Immature natural killer cell (primary cell): ENCODE results near the gene TEX53. TPM values are rescaled to one million over a fixed set of nuclear protein-coding genes. Genes with fewer than 3 reads are reported as not detected.

Experiments
- DNase-seq, 3 donors: peaks; one replicate each; pipeline ENCODE4 v3.0.0; 2022; ENCODE audit warnings: mixed read lengths in 1 of 3
- H3K27ac Mint-ChIP-seq, 6 donors: one replicate each; pipeline ENCODE4 v1.8.0; 2020; ENCODE audit warnings: mixed read lengths in 6 of 6, mild to moderate bottlenecking in 5 of 6, inconsistent platforms in 4 of 6, moderate library complexity in 3 of 6
- H3K27me3 Mint-ChIP-seq, 3 donors: one replicate each; pipeline ENCODE4 v1.8.0; 2020 to 2021; ENCODE audit warnings: low read depth in 3 of 3, mild to moderate bottlenecking in 3 of 3, mixed read lengths in 3 of 3, moderate library complexity in 3 of 3, inconsistent platforms in 1 of 3
- H3K36me3 Mint-ChIP-seq, 3 donors: one replicate each; pipeline ENCODE4 v1.8.0; 2020; ENCODE audit warnings: mixed read lengths in 3 of 3, inconsistent platforms in 2 of 3, mild to moderate bottlenecking in 2 of 3
- H3K4me1 Mint-ChIP-seq, 2 donors: one replicate each; pipeline ENCODE4 v1.8.0; 2020; ENCODE audit warnings: inconsistent platforms in 2 of 2, mild to moderate bottlenecking in 2 of 2, mixed read lengths in 2 of 2, moderate library complexity in 1 of 2
- H3K4me3 Mint-ChIP-seq, 5 donors: one replicate each; pipeline ENCODE4 v1.8.0; 2020; ENCODE audit warnings: mild to moderate bottlenecking in 5 of 5, mixed read lengths in 5 of 5, inconsistent platforms in 3 of 5, moderate library complexity in 3 of 5
- H3K9me3 Mint-ChIP-seq, 6 donors: one replicate each; pipeline ENCODE4 v1.8.0; 2020; ENCODE audit warnings: mild to moderate bottlenecking in 6 of 6, mixed read lengths in 6 of 6, inconsistent platforms in 4 of 6, moderate library complexity in 3 of 6
- polyA plus RNA-seq, 3 donors: library from polyadenylated mRNA; unstranded; fragments of 300-500 nt; fragmentation: Illumina TruSeq; gene quantifications; one replicate each; pipeline ENCODE4 v1.2.3, GENCODE V29; 2021

The TEX53 gene
- polyA plus RNA-seq, 3 donors from 2014 or later = not detected

GRCh38 chr9:114643001-114643400 lies 14.6 kb downstream of the TEX53 start:
- H3K36me3 Mint-ChIP-seq = peaks cover 19 to 50% (median 26%) of the 10 kb centered on the region in 3 donors
- no peaks in the 10 kb centered on the region for H3K4me1 Mint-ChIP-seq
- peaks cover 0 to 2% (median 0%) of the 10 kb centered on the region in 3 donors for H3K27me3 Mint-ChIP-seq
- no peak overlapping the region for H3K27ac Mint-ChIP-seq
- no peak for DNase-seq
- no peaks in the 10 kb centered on the region for H3K9me3 Mint-ChIP-seq
- H3K4me3 Mint-ChIP-seq = no peak overlapping the region

GRCh38 chr9:114641967-114642366 lies 15.6 kb downstream of the TEX53 start:
- no peak overlapping the region for H3K4me3 Mint-ChIP-seq
- H3K27ac Mint-ChIP-seq = no peak overlapping the region
- H3K4me1 Mint-ChIP-seq = no peaks in the 10 kb centered on the region
- H3K9me3 Mint-ChIP-seq = no peaks in the 10 kb centered on the region
- H3K27me3 Mint-ChIP-seq = peaks cover 0 to 2% (median 0%) of the 10 kb centered on the region in 3 donors
- peaks cover 14 to 46% (median 23%) of the 10 kb centered on the region in 3 donors for H3K36me3 Mint-ChIP-seq
- DNase-seq = no peak

- Mint-ChIP-seq H3K27me3 (no peaks in the 10 kb centered on the region), H3K4me3 (no peak overlapping the region), H3K9me3 (no peaks in the 10 kb centered on the region), H3K27ac (no peak overlapping the region), H3K36me3 (peaks cover 8 to 34% (median 16%) of the 10 kb centered on the region in 3 donors), H3K4me1 (no peaks in the 10 kb centered on the region)
- no peak for DNase-seq
Observed at GRCh38 chr9:114638404-114638803, 19.2 kb downstream of the TEX53 start.

GRCh38 chr9:114634387-114634786 lies 23.2 kb downstream of the TEX53 start:
- DNase-seq = no peak
- H3K27ac Mint-ChIP-seq = no peak overlapping the region
- no peak overlapping the region for H3K4me3 Mint-ChIP-seq
- no peaks in the 10 kb centered on the region for H3K4me1 Mint-ChIP-seq
- no peaks in the 10 kb centered on the region for H3K9me3 Mint-ChIP-seq
- H3K36me3 Mint-ChIP-seq = peaks cover 17 to 43% (median 18%) of the 10 kb centered on the region in 3 donors
- H3K27me3 Mint-ChIP-seq = peaks cover 0 to 5% (median 0%) of the 10 kb centered on the region in 3 donors

GRCh38 chr9:114633438-114634089 lies 24.0 kb downstream of the TEX53 start:
- H3K9me3 Mint-ChIP-seq = no peaks in the 10 kb centered on the region
- peaks cover 17 to 44% (median 21%) of the 10 kb centered on the region in 3 donors for H3K36me3 Mint-ChIP-seq
- H3K27ac Mint-ChIP-seq = no peak overlapping the region

GRCh38 chr9:114631166-114631565 lies 26.4 kb downstream of the TEX53 start:
- Mint-ChIP-seq H3K27ac (peak overlapping the region in 1 of 6 donors; percentile 32), H3K36me3 (peaks cover 23 to 56% (median 27%) of the 10 kb centered on the region in 3 donors), H3K27me3 (peaks cover 0 to 5% (median 0%) of the 10 kb centered on the region in 3 donors), H3K4me1 (no peaks in the 10 kb centered on the region), H3K4me3 (no peak overlapping the region), H3K9me3 (no peaks in the 10 kb centered on the region)
- no peak for DNase-seq

More at GRCh38 chr9:114633438-114634089, 24.0 kb downstream of the TEX53 start:
- no peak overlapping the region for H3K4me3 Mint-ChIP-seq
- peaks cover 0 to 5% (median 0%) of the 10 kb centered on the region in 3 donors for H3K27me3 Mint-ChIP-seq
- H3K4me1 Mint-ChIP-seq = no peaks in the 10 kb centered on the region
- no peak for DNase-seq

- Mint-ChIP-seq H3K9me3 (no peaks in the 10 kb centered on the region), H3K4me1 (no peaks in the 10 kb centered on the region), H3K27ac (no peak overlapping the region), H3K36me3 (peaks cover 22 to 49% (median 27%) of the 10 kb centered on the region in 3 donors), H3K4me3 (no peak overlapping the region), H3K27me3 (peaks cover 0 to 5% (median 0%) of the 10 kb centered on the region in 3 donors)
- no peak for DNase-seq
Observed at GRCh38 chr9:114629563-114630090, 28.0 kb downstream of the TEX53 start.

- no peak overlapping the region for H3K4me3 Mint-ChIP-seq
- DNase-seq = no peak
- peaks cover 0 to 5% (median 0%) of the 10 kb centered on the region in 3 donors for H3K27me3 Mint-ChIP-seq
- no peaks in the 10 kb centered on the region for H3K9me3 Mint-ChIP-seq
- no peak overlapping the region for H3K27ac Mint-ChIP-seq
- no peaks in the 10 kb centered on the region for H3K4me1 Mint-ChIP-seq
- peaks cover 27 to 38% (median 27%) of the 10 kb centered on the region in 3 donors for H3K36me3 Mint-ChIP-seq
Observed at GRCh38 chr9:114627553-114627952, 30.1 kb downstream of the TEX53 start.

- Mint-ChIP-seq H3K9me3 (no peaks in the 10 kb centered on the region), H3K27ac (no peak overlapping the region), H3K36me3 (peaks cover 31 to 43% (median 32%) of the 10 kb centered on the region in 3 donors), H3K4me1 (no peaks in the 10 kb centered on the region), H3K27me3 (peaks cover 0 to 3% (median 2%) of the 10 kb centered on the region in 3 donors), H3K4me3 (no peak overlapping the region)
- no peak for DNase-seq
Observed at GRCh38 chr9:114626415-114627020, 31.1 kb downstream of the TEX53 start.

GRCh38 chr9:114624677-114625076 lies 32.9 kb downstream of the TEX53 start:
- peaks cover 24 to 31% (median 26%) of the 10 kb centered on the region in 3 donors for H3K36me3 Mint-ChIP-seq
- no peak overlapping the region for H3K27ac Mint-ChIP-seq
- H3K4me3 Mint-ChIP-seq = no peak overlapping the region
- DNase-seq = no peak
- H3K27me3 Mint-ChIP-seq = peaks cover 0 to 2% (median 1%) of the 10 kb centered on the region in 3 donors
- H3K9me3 Mint-ChIP-seq = no peaks in the 10 kb centered on the region
- H3K4me1 Mint-ChIP-seq = peaks cover 2% of the 10 kb centered on the region in 2 donors

GRCh38 chr9:114621975-114622609 lies 35.5 kb downstream of the TEX53 start:
- peaks cover 8 to 16% (median 12%) of the 10 kb centered on the region in 3 donors for H3K36me3 Mint-ChIP-seq
- H3K4me1 Mint-ChIP-seq = peaks cover 13 to 16% of the 10 kb centered on the region in 2 donors
- H3K27me3 Mint-ChIP-seq = peaks cover 4 to 7% (median 5%) of the 10 kb centered on the region in 3 donors
- no peak for DNase-seq
- H3K4me3 Mint-ChIP-seq = no peak overlapping the region
- no peaks in the 10 kb centered on the region for H3K9me3 Mint-ChIP-seq
- no peak overlapping the region for H3K27ac Mint-ChIP-seq

GRCh38 chr9:114621561-114621960 lies 36.0 kb downstream of the TEX53 start:
- Mint-ChIP-seq H3K4me1 (peaks cover 13 to 22% of the 10 kb centered on the region in 2 donors), H3K27ac (peak overlapping the region in 1 of 6 donors; percentile 14), H3K9me3 (no peaks in the 10 kb centered on the region), H3K4me3 (no peak overlapping the region), H3K36me3 (peaks cover 8 to 16% (median 12%) of the 10 kb centered on the region in 3 donors), H3K27me3 (peaks cover 4 to 7% (median 5%) of the 10 kb centered on the region in 3 donors)
- no peak for DNase-seq

- peaks cover 13 to 27% of the 10 kb centered on the region in 2 donors for H3K4me1 Mint-ChIP-seq
- peaks cover 4 to 7% (median 5%) of the 10 kb centered on the region in 3 donors for H3K27me3 Mint-ChIP-seq
- peaks cover 6 to 12% (median 8%) of the 10 kb centered on the region in 3 donors for H3K36me3 Mint-ChIP-seq
- H3K4me3 Mint-ChIP-seq = peak overlapping the region; percentile 84 to 93 (median 88)
- no peaks in the 10 kb centered on the region for H3K9me3 Mint-ChIP-seq
- H3K27ac Mint-ChIP-seq = peak overlapping the region; percentile 83 to 95 (median 92)
- DNase-seq = peak; percentile 17 to 28 (median 21)
Observed at GRCh38 chr9:114619191-114619761, 38.3 kb downstream of the TEX53 start.
